GM18868 (cell line): ENCODE measurements around the gene CORIN.
"Not testable (repeated sequence)": the region's sequence is repeated elsewhere in the genome, so short reads cannot be mapped to it uniquely, and the experiment has no call there.

Experiments used
- ATAC-seq: cut with Tn5 transposase; IDR thresholded peaks from one replicate; pipeline ENCODE4 v1.9.1; 2021; ENCODE audit warnings: mild to moderate bottlenecking, moderate library complexity; ENCODE audit not compliant: unreplicated experiment

CORIN gene

GRCh38 chr4:47721892-47722575 lies 115.8 kb downstream of the CORIN start:
- no peak for ATAC-seq

GRCh38 chr4:47721485-47721884 lies 116.4 kb downstream of the CORIN start:
- ATAC-seq, result no peak

GRCh38 chr4:47720787-47721186 lies 117.1 kb downstream of the CORIN start:
- ATAC-seq, result no peak

GRCh38 chr4:47719576-47719975 lies 118.3 kb downstream of the CORIN start:
- no peak for ATAC-seq

- ATAC-seq, result no peak
These were observed 119.2 kb downstream of the CORIN start for GRCh38 chr4:47718696-47719095.

GRCh38 chr4:47717188-47717587 lies 120.7 kb downstream of the CORIN start:
- ATAC-seq, result no peak

GRCh38 chr4:47715716-47716416 lies 122.0 kb downstream of the CORIN start:
- no peak for ATAC-seq

DNA sequence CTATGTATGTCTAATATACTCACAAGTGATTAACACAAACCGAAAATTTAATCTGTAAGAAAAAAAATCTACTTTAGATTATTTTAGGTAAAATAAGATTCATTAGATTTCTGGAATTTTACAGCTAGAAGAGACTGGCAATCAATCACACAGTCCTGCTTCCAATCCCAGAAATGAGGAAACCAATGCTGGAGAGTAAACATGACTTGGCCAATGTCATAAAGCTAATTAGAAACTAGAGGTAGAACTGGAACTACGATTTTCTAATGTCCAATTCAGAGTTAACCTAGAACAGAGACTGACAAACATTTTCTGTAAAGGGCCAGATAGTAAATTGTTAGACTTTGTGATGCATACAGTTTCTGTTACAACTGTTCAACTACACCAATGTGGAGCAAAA lies 123.6 kb downstream of the CORIN start:
- ATAC-seq, result no peak

- no peak for ATAC-seq
These were observed 124.6 kb downstream of the CORIN start for GRCh38 chr4:47713129-47713834.

DNA sequence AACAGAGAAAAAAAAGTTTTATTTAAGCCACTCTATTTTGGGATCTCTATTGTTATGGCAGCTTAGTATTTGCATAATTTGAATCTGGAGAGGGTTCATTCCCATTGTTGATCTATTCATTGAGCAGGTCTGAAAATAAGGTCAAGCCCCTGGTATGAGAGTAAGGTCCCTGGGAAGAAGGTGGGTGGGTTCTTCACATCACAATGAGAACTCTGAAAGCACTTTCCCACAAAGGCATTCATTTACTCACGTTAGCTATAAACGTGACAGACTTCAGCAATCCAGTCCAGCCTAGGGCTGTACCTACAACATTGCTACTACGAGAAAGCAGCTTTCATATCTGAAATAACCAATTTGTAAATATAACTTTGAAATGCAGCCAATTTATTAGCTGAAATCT lies 126.2 kb downstream of the CORIN start:
- no peak for ATAC-seq

DNA sequence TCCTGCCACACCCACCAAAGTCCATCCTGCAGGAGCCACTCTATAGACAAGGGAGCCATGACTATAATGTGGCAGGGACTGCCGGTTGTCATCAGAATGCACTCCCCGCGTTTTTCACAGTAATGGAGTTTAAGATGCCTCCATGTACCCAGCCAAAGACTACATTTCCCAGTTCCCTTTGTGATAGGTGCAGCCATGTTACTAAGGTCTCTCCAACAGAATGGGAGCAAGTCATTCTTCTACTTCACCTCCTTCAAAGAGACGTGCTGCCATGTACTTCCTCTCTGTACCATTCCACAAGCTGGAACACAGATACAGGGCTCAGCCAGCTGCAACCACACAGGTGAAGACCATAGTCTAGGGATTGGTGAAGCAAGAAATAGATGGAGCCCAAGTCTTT lies 126.7 kb downstream of the CORIN start:
- ATAC-seq, result no peak

- not testable (repeated sequence) for ATAC-seq
These were observed 131.5 kb downstream of the CORIN start for GRCh38 chr4:47706352-47706751.

GRCh38 chr4:47705326-47705981 lies 132.4 kb downstream of the CORIN start:
- ATAC-seq, result no peak

DNA sequence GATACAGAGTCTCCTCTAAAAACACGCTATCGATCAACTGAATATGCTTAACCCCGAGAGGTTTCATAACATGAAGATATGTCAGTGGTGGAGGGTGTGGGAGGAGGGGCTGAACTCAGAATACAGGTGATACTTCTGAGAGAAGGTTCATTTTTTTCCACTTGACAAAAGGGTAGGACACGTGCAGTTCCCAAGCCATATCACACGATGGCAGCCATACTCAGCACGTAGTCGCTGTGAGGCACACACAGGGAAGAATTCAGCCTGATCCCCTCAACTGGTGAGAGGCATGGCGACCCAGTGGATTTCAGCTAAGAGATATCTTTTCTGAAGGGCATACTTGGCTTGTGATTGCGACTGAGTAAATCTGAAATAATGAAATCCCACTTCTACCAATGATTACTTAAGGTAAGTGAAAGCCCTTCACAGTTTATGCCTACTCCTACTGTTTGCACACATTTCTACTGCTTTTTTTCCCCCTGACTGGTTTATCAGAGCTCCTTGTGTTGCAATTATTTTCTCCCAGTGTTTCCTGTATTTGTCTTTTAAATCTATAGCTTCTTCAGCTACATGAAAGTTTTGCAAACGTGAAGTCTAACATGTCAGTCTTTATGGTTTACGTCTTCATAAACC lies 133.1 kb downstream of the CORIN start:
- peak; percentile 84 for ATAC-seq

- no peak for ATAC-seq
These were observed 133.9 kb downstream of the CORIN start for GRCh38 chr4:47703956-47704355.

GRCh38 chr4:47703008-47703407 lies 134.9 kb downstream of the CORIN start:
- no peak for ATAC-seq

- ATAC-seq, result no peak
These were observed 136.6 kb downstream of the CORIN start for GRCh38 chr4:47701286-47701685.

DNA sequence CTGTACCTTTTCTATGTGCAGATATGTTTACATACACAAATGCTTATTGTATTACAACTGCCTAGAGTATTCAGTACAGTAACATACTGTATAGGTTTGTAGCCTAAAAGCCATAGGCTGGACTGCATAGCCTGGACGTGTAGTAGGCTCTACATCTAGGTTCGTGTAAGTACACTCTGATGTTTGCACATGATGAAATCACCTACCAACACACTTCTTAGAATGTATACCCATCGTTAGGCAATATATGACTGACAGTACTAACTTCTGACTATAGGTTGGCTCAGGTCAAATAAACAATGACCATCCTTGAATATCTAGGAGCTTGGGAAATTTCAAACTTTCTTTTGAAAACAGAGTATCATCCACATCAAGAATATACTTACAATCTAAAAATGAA lies 139.0 kb downstream of the CORIN start:
- no peak for ATAC-seq

DNA sequence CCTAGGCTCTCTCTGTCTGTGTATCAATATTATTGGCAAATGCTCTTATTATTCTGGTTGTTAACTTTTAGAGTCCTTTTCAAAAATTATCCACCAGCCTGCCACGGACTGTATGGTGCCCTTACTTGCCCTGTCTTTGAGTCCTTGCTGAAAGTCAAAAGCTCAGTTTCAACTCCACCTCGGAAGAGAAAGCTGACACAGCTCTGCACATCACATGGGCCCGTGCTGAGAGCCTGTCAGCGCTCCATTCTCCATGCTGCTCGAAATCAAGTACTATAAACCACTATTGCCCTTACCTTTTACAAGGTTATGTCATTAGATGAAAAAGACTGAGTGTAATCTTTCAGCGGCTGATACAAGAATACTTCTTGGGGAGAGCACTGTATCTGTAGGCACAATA lies 141.0 kb downstream of the CORIN start:
- no peak for ATAC-seq

DNA sequence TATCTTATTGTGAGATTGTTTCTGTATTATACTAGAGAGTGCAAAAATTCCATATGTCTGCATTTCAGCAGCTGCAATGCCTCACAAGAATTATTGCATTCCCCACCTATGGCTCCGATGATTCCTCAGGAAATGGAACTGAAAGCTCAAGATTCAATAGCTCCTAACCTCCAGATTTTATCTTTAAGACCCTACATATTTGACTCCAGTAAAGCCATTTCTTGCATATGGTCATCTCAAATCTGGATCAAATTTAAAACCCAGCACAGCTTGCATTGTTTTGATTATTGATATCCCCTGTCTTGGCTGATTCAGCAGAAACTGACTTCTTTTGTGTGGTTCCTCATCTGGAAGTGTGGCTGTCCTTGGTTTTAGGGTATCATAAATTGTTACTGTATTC lies 142.6 kb downstream of the CORIN start:
- no peak for ATAC-seq

DNA sequence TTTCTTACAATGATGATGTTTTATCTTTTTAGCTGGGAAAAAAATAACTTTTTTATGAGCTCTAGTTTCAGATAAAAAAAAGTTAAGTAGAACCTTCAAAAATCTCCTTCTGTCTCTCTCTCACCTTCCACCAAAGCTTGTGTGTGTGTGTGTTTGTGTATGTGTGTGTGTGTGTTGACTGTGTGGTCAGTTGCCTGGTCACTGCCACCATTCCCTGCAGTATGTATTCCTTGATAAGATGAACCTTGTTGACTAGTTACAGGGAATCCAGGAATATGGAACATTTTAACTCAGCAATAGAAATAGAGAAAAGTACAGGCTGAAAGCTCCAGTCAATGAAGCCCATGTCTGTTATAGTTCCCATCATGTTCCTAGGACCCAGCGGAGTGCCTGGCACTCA lies 143.5 kb downstream of the CORIN start:
- no peak for ATAC-seq
